ENCODE results near the gene ACO2.
"Not testable (repeated sequence)": the region's sequence is repeated elsewhere in the genome, so short reads cannot be mapped to it uniquely, and the experiment has no call there.

The ACO2 gene

GRCh38 chr22:41561788-41562187 is 92.9 kb downstream of the ACO2 start:
- FAIRE-seq = no peak

GRCh38 chr22:41562461-41562860 is 93.5 kb downstream of the ACO2 start:
- FAIRE-seq (no peak), DNase-seq (ENCODE audit: insufficient read length, low spot score) (no peak)

More at GRCh38 chr22:41561788-41562187, 92.9 kb downstream of the ACO2 start:
- no peak for DNase-seq (ENCODE audit: insufficient read length, low spot score)

GRCh38 chr22:41563051-41563711 is 94.3 kb downstream of the ACO2 start:
- FAIRE-seq (no peak), DNase-seq (ENCODE audit: insufficient read length, low spot score) (no peak)

GRCh38 chr22:41564563-41564962 is 95.6 kb downstream of the ACO2 start:
- DNase-seq (ENCODE audit: insufficient read length, low spot score) (no peak), FAIRE-seq (no peak)

- FAIRE-seq (no peak), DNase-seq (ENCODE audit: insufficient read length, low spot score) (no peak)
These were observed 96.6 kb downstream of the ACO2 start for GRCh38 chr22:41565403-41566054.

- DNase-seq (ENCODE audit: insufficient read length, low spot score) (no peak), FAIRE-seq (no peak)
These were observed 98.5 kb downstream of the ACO2 start for GRCh38 chr22:41567512-41567768.

GRCh38 chr22:41568811-41569210 is 99.9 kb downstream of the ACO2 start:
- FAIRE-seq (no peak), DNase-seq (ENCODE audit: insufficient read length, low spot score) (no peak)

GRCh38 chr22:41570221-41570620 is 101.3 kb downstream of the ACO2 start:
- no peak for FAIRE-seq

GRCh38 chr22:41571786-41572185 is 102.9 kb downstream of the ACO2 start:
- no peak for DNase-seq (ENCODE audit: insufficient read length, low spot score)
- FAIRE-seq = no peak

More at GRCh38 chr22:41570221-41570620, 101.3 kb downstream of the ACO2 start:
- DNase-seq (ENCODE audit: insufficient read length, low spot score) = no peak

GRCh38 chr22:41572305-41572704 is 103.4 kb downstream of the ACO2 start:
- FAIRE-seq; DNase-seq (ENCODE audit: insufficient read length, low spot score): not testable (repeated sequence)

GRCh38 chr22:41573677-41574076 is 104.8 kb downstream of the ACO2 start:
- FAIRE-seq (no peak), DNase-seq (ENCODE audit: insufficient read length, low spot score) (no peak)

GRCh38 chr22:41574847-41575381 is 106.0 kb downstream of the ACO2 start:
- DNase-seq (ENCODE audit: insufficient read length, low spot score) (no peak), FAIRE-seq (no peak)

- FAIRE-seq (no peak), DNase-seq (ENCODE audit: insufficient read length, low spot score) (no peak)
These were observed 106.6 kb downstream of the ACO2 start for GRCh38 chr22:41575533-41575932.

GRCh38 chr22:41576877-41577276 is 108.0 kb downstream of the ACO2 start:
- FAIRE-seq (no peak), DNase-seq (ENCODE audit: insufficient read length, low spot score) (peak; percentile 52)

GRCh38 chr22:41578114-41578513 is 109.2 kb downstream of the ACO2 start:
- FAIRE-seq (no peak), DNase-seq (ENCODE audit: insufficient read length, low spot score) (no peak)
